ENCODE measurements around the gene PLEKHA8.
A peak's percentile ranks its signal among the peaks of the same experiment; 100 is the strongest.

Gene PLEKHA8

GRCh38 chr7:30027740-30028215 is 434 bp upstream of the PLEKHA8 start:
- H3K79me2 ChIP-seq (ENCODE audit: low read length), result peaks cover 74% of the 10 kb centered on the region
- DNase-seq, result no peak
- peaks cover 37% of the 10 kb centered on the region for H3F3A ChIP-seq (ENCODE audit: insufficient read depth, low read length)
- no peaks in the 10 kb centered on the region for H3K27me3 ChIP-seq (replicated peaks; ENCODE audit: insufficient read depth, low read length)
- H4K20me1 ChIP-seq (ENCODE audit: insufficient read depth, low read length), result no peaks in the 10 kb centered on the region
- peak overlapping the region; percentile 81 for H2AFZ ChIP-seq (ENCODE audit: low read length)
- H3K27ac ChIP-seq (ENCODE audit: low read length), result peak overlapping the region; percentile 73; the same call in 1 of the 2 replicates
- H3K4me3 ChIP-seq (ENCODE audit: low read length), result peak overlapping the region; percentile 76
- peak overlapping the region; percentile 95 for H3K4me2 ChIP-seq (ENCODE audit: low read depth, low read length)
- no peaks in the 10 kb centered on the region for H3K9me2 ChIP-seq (replicated peaks; ENCODE audit: insufficient read depth, low read length)
- H3K9ac ChIP-seq (ENCODE audit: low read length), result peak overlapping the region; percentile 72
- TF ChIP-seq EZH2 (optimal IDR thresholded peaks at IDR 0.05; ENCODE audit: low read depth, low read length), result no peak
- TF ChIP-seq EZH2phosphoT487 (IDR thresholded peaks at IDR 0.05; ENCODE audit: low read length), result no peak
- TF ChIP-seq CTCF (IDR thresholded peaks at IDR 0.05; ENCODE audit: low read length), result no peak
- peaks cover 38% of the 10 kb centered on the region for H3K4me1 ChIP-seq (ENCODE audit: low read length)
- H3K9me3 ChIP-seq (replicated peaks; ENCODE audit: insufficient read depth, low read length), result no peaks in the 10 kb centered on the region
- H3K36me3 ChIP-seq (replicated peaks; ENCODE audit: insufficient read depth, low read length), result no peaks in the 10 kb centered on the region

- TF ChIP-seq EZH2phosphoT487 (IDR thresholded peaks at IDR 0.05; ENCODE audit: low read length) (no peak), CTCF (IDR thresholded peaks at IDR 0.05; ENCODE audit: low read length) (no peak)
- peaks cover 47% of the 10 kb centered on the region for H3F3A ChIP-seq (ENCODE audit: insufficient read depth, low read length)
- H3K79me2 ChIP-seq (ENCODE audit: low read length), result peaks cover 70% of the 10 kb centered on the region
- peak overlapping the region; percentile 73 for H3K27ac ChIP-seq (ENCODE audit: low read length)
- peak overlapping the region; percentile 95 for H3K4me2 ChIP-seq (ENCODE audit: low read depth, low read length)
- peak overlapping the region; percentile 81 for H2AFZ ChIP-seq (ENCODE audit: low read length)
- peak overlapping the region; percentile 72 for H3K9ac ChIP-seq (ENCODE audit: low read length)
- no peaks in the 10 kb centered on the region for H3K9me3 ChIP-seq (replicated peaks; ENCODE audit: insufficient read depth, low read length)
- no peaks in the 10 kb centered on the region for H4K20me1 ChIP-seq (ENCODE audit: insufficient read depth, low read length)
- no peaks in the 10 kb centered on the region for H3K36me3 ChIP-seq (replicated peaks; ENCODE audit: insufficient read depth, low read length)
- no peaks in the 10 kb centered on the region for H3K27me3 ChIP-seq (replicated peaks; ENCODE audit: insufficient read depth, low read length)
- DNase-seq, result peak; percentile 49
- peaks cover 46% of the 10 kb centered on the region for H3K4me1 ChIP-seq (ENCODE audit: low read length)
- H3K9me2 ChIP-seq (replicated peaks; ENCODE audit: insufficient read depth, low read length), result no peaks in the 10 kb centered on the region
- H3K4me3 ChIP-seq (ENCODE audit: low read length), result peak overlapping the region; percentile 76
Measured at GRCh38 chr7:30028749-30029635, 780 bp downstream of the PLEKHA8 start.

GRCh38 chr7:30029696-30030095 is 1.5 kb downstream of the PLEKHA8 start:
- peak; percentile 54 for DNase-seq
- Histone ChIP-seq H3K27me3 (replicated peaks; ENCODE audit: insufficient read depth, low read length) (no peaks in the 10 kb centered on the region), H3K4me2 (ENCODE audit: low read depth, low read length) (peak overlapping the region; percentile 95), H3K27ac (ENCODE audit: low read length) (peak overlapping the region; percentile 73; the same call in 1 of the 2 replicates), H4K20me1 (ENCODE audit: insufficient read depth, low read length) (no peaks in the 10 kb centered on the region), H3F3A (ENCODE audit: insufficient read depth, low read length) (peaks cover 47% of the 10 kb centered on the region), H2AFZ (ENCODE audit: low read length) (no peak overlapping the region), H3K9me3 (replicated peaks; ENCODE audit: insufficient read depth, low read length) (no peaks in the 10 kb centered on the region), H3K9ac (ENCODE audit: low read length) (peak overlapping the region; percentile 72), H3K36me3 (replicated peaks; ENCODE audit: insufficient read depth, low read length) (no peaks in the 10 kb centered on the region), H3K4me3 (ENCODE audit: low read length) (peak overlapping the region; percentile 76), H3K9me2 (replicated peaks; ENCODE audit: insufficient read depth, low read length) (no peaks in the 10 kb centered on the region), H3K4me1 (ENCODE audit: low read length) (peaks cover 48% of the 10 kb centered on the region), H3K79me2 (ENCODE audit: low read length) (peaks cover 70% of the 10 kb centered on the region)
- TF ChIP-seq EZH2phosphoT487 (IDR thresholded peaks at IDR 0.05; ENCODE audit: low read length), result no peak
- peak; percentile 38 for TF ChIP-seq CTCF (IDR thresholded peaks at IDR 0.05; ENCODE audit: low read length)
